Erythroblast (primary cell): ENCODE measurements around the gene TMPRSS4.

Experiments
- GATA1 ChIP-seq: IDR thresholded peaks from 2 replicates; pipeline ENCODE4 v1.6.1; 2011; ENCODE audit warnings: low read depth, mild to moderate bottlenecking, control low read depth, low read length, moderate library complexity
- POLR2A ChIP-seq: IDR thresholded peaks from 2 replicates; pipeline ENCODE4 v1.6.1; 2011; ENCODE audit warnings: mild to moderate bottlenecking, low read length

- no peak for TF ChIP-seq POLR2A
- no peak for TF ChIP-seq GATA1
Observed at GRCh38 chr11:118048472-118049370, 28.2 kb upstream of the TMPRSS4 start.
